ENCODE measurements around the gene GPR84. TPM values are rescaled to one million over a fixed set of nuclear protein-coding genes. Genes with fewer than 3 reads are reported as not detected.

Gene GPR84
- total RNA-seq, 1 donor from 2014 or later = not detected

- H3K9me3 ChIP-seq (ENCODE audit: insufficient read depth, low read depth, low read length) = no peaks in the 10 kb centered on the region
- no peaks in the 10 kb centered on the region for H3K27me3 Mint-ChIP-seq (ENCODE audit: low read depth, unreplicated experiment)
- H4K20me1 ChIP-seq (ENCODE audit: insufficient read depth, low read length) = peaks cover 75% of the 10 kb centered on the region
- no peak overlapping the region for H3K27ac ChIP-seq (ENCODE audit: low read depth, low read length)
- no peak overlapping the region for H3K4me3 ChIP-seq (ENCODE audit: insufficient read depth, low read depth, low read length)
- FAIRE-seq (no peak), DNase-seq (ENCODE audit: low read depth) (peak; percentile 74)
- peaks cover 53% of the 10 kb centered on the region for H3K79me2 ChIP-seq (ENCODE audit: insufficient read depth, low read length)
- peaks cover 10% of the 10 kb centered on the region for H3K4me1 ChIP-seq (ENCODE audit: insufficient read depth, low read length)
- no peaks in the 10 kb centered on the region for H3K27me3 ChIP-seq (ENCODE audit: insufficient read depth, low read length)
- no peak overlapping the region for H3K27ac Mint-ChIP-seq (ENCODE audit: unreplicated experiment)
- H3K4me3 Mint-ChIP-seq (ENCODE audit: unreplicated experiment) = no peak overlapping the region
- H3K4me2 ChIP-seq (ENCODE audit: low read length) = no peak overlapping the region
- peaks cover 24% of the 10 kb centered on the region for H3K36me3 Mint-ChIP-seq (ENCODE audit: low read depth, unreplicated experiment)
- no peaks in the 10 kb centered on the region for H3K9me3 Mint-ChIP-seq (ENCODE audit: unreplicated experiment)
- H3K36me3 ChIP-seq (ENCODE audit: insufficient read depth, low read length) = peaks cover 21% of the 10 kb centered on the region
- H2AFZ ChIP-seq (ENCODE audit: low read depth, low read length) = no peak overlapping the region
- TF ChIP-seq EZH2 (IDR thresholded peaks at IDR 0.05; ENCODE audit: insufficient read depth, low read length) = no peak
- TF ChIP-seq, protein P1, sequence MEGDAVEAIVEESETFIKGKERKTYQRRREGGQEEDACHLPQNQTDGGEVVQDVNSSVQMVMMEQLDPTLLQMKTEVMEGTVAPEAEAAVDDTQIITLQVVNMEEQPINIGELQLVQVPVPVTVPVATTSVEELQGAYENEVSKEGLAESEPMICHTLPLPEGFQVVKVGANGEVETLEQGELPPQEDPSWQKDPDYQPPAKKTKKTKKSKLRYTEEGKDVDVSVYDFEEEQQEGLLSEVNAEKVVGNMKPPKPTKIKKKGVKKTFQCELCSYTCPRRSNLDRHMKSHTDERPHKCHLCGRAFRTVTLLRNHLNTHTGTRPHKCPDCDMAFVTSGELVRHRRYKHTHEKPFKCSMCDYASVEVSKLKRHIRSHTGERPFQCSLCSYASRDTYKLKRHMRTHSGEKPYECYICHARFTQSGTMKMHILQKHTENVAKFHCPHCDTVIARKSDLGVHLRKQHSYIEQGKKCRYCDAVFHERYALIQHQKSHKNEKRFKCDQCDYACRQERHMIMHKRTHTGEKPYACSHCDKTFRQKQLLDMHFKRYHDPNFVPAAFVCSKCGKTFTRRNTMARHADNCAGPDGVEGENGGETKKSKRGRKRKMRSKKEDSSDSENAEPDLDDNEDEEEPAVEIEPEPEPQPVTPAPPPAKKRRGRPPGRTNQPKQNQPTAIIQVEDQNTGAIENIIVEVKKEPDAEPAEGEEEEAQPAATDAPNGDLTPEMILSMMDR (IDR thresholded peaks at IDR 0.05; ENCODE audit: insufficient read depth, low read depth, low read length) = no peak
- H3K4me1 Mint-ChIP-seq (ENCODE audit: low read depth, unreplicated experiment) = peaks cover 38% of the 10 kb centered on the region
- H3K9ac ChIP-seq (ENCODE audit: low read length) = no peak overlapping the region
These were observed 25.5 kb downstream of the GPR84 start for GRCh38 chr12:54338698-54339296.

DNA sequence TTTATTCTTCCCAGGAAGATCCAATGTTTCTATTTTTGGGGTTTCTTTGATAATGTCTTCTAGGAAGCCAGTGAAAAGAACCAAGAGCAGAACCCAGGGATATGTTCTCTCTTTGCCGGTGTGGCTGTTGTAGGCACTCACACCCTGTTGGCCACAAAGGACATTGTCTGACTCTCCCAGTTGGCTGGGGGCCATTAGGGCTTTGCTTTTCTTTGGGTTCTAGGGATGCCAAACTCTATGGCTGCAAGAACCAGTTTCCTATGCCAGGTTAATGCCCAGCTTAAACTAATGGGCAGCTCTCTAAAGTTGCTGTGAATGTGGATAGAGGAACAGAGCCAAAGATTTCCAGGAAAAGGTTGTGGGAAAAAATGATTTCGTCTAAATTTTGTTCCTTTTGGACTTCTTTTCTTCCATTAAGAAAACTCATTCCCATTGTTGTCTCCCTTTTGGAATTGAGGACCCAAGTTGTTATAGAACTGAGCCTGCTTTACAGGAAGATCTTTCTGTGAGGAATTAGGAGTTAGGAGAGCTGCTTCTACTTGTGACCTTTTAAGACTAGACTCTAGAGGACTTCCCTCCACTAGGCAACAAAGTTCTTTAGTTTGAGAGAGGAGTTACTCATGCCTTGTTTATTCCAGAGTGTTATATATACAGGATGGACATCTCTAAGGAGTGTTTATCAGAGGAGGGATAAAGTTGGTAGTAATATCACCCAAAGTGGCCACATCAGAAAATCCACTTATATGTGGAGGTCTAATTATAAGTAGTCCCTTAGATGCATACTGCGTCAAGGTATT is 26.2 kb downstream of the GPR84 start:
- Histone ChIP-seq H3K79me2 (ENCODE audit: insufficient read depth, low read length) (peaks cover 60% of the 10 kb centered on the region), H4K20me1 (ENCODE audit: insufficient read depth, low read length) (peaks cover 82% of the 10 kb centered on the region), H3K36me3 (ENCODE audit: insufficient read depth, low read length) (peaks cover 15% of the 10 kb centered on the region), H3K9me3 (ENCODE audit: insufficient read depth, low read depth, low read length) (no peaks in the 10 kb centered on the region), H3K4me2 (ENCODE audit: low read length) (peak overlapping the region; percentile 32), H3K4me1 (ENCODE audit: insufficient read depth, low read length) (peaks cover 10% of the 10 kb centered on the region), H3K27ac (ENCODE audit: low read depth, low read length) (no peak overlapping the region), H3K27me3 (ENCODE audit: insufficient read depth, low read length) (no peaks in the 10 kb centered on the region), H3K9ac (ENCODE audit: low read length) (no peak overlapping the region), H3K4me3 (ENCODE audit: insufficient read depth, low read depth, low read length) (no peak overlapping the region), H2AFZ (ENCODE audit: low read depth, low read length) (no peak overlapping the region)
- FAIRE-seq (no peak), DNase-seq (ENCODE audit: low read depth) (no peak)
- Mint-ChIP-seq H3K27me3 (ENCODE audit: low read depth, unreplicated experiment) (no peaks in the 10 kb centered on the region), H3K4me3 (ENCODE audit: unreplicated experiment) (peak overlapping the region; percentile 47), H3K36me3 (ENCODE audit: low read depth, unreplicated experiment) (peaks cover 21% of the 10 kb centered on the region), H3K4me1 (ENCODE audit: low read depth, unreplicated experiment) (peaks cover 38% of the 10 kb centered on the region), H3K27ac (ENCODE audit: unreplicated experiment) (no peak overlapping the region), H3K9me3 (ENCODE audit: unreplicated experiment) (no peaks in the 10 kb centered on the region)
- no peak for TF ChIP-seq EZH2 (IDR thresholded peaks at IDR 0.05; ENCODE audit: insufficient read depth, low read length)
- TF ChIP-seq, protein P1 (IDR thresholded peaks at IDR 0.05; ENCODE audit: insufficient read depth, low read depth, low read length) = no peak
